Effector memory CD8-positive, alpha-beta T cell (primary cell): ENCODE data around the gene TMEM223.
A peak's percentile ranks its signal among the peaks of the same experiment; 100 is the strongest.
"Not testable (repeated sequence)": the region's sequence is repeated elsewhere in the genome, so short reads cannot be mapped to it uniquely, and the experiment has no call there.

ENCODE experiments used
- ATAC-seq: fragments of 150-1000 bp; cut with Tn5 transposase; replicated peaks from 2 replicates; pipeline ENCODE4 v1.10.0; 2021; ENCODE audit warnings: mild to moderate bottlenecking, moderate library complexity
- DNase-seq, 3 experiments: peaks; one replicate each; pipeline ENCODE4 v3.0.0; 2021
- H3K27ac Mint-ChIP-seq, 2 donors: one replicate each; pipeline ENCODE4 v1.8.0; 2022; ENCODE audit warnings: mild to moderate bottlenecking in 2 of 2, mixed read lengths in 2 of 2, moderate library complexity in 2 of 2
- H3K27me3 Mint-ChIP-seq, 2 donors: one replicate each; pipeline ENCODE4 v1.8.0; 2022; ENCODE audit warnings: mixed read lengths in 2 of 2
- H3K36me3 Mint-ChIP-seq: one replicate; pipeline ENCODE4 v1.8.0; 2022; ENCODE audit warnings: mild to moderate bottlenecking, moderate library complexity, mixed read lengths; ENCODE audit not compliant: insufficient read depth
- H3K4me1 Mint-ChIP-seq, 2 donors: one replicate each; pipeline ENCODE4 v1.8.0; 2022; ENCODE audit warnings: low read depth in 2 of 2, mixed read lengths in 2 of 2
- H3K4me3 Mint-ChIP-seq, 2 donors: one replicate each; pipeline ENCODE4 v1.8.0; 2022; ENCODE audit warnings: mild to moderate bottlenecking in 2 of 2, mixed read lengths in 2 of 2, moderate library complexity in 2 of 2
- H3K9me3 Mint-ChIP-seq, 2 donors: one replicate each; pipeline ENCODE4 v1.8.0; 2022; ENCODE audit warnings: mixed read lengths in 2 of 2

The TMEM223 gene

GRCh38 chr11:62787005-62787759, 4.6 kb downstream of the TMEM223 start, which contains the start of gene TMEM179B:
Gene TMEM179B (plus strand): TSS chr11:62787402. CDS start chr11:62787432, 30 bp downstream.
- ATAC-seq, result peak; percentile 77
- peaks cover 45% of the 10 kb centered on the region for H3K36me3 Mint-ChIP-seq
- peak within 1 kb of the TSS; percentile 95 for H3K4me3 Mint-ChIP-seq

GRCh38 chr11:62786318-62787004, 5.3 kb downstream of the TMEM223 start:
- Mint-ChIP-seq H3K36me3 (peaks cover 38% of the 10 kb centered on the region), H3K9me3 (no peaks in the 10 kb centered on the region), H3K27me3 (no peaks in the 10 kb centered on the region), H3K4me3 (peak overlapping the region; percentile 95), H3K27ac (peak overlapping the region; percentile 91 to 93), H3K4me1 (peaks cover 25 to 36% of the 10 kb centered on the region in 2 donors)
- DNase-seq (peak; percentile 79 to 83 (median 83)), ATAC-seq (peak; percentile 68)

More at GRCh38 chr11:62787005-62787759, 4.6 kb downstream of the TMEM223 start, which contains the start of gene TMEM179B:
- Mint-ChIP-seq H3K4me1 (peaks cover 28 to 39% of the 10 kb centered on the region in 2 donors), H3K27ac (peak within 1 kb of the TSS; percentile 91 to 93), H3K27me3 (no peaks in the 10 kb centered on the region), H3K9me3 (no peaks in the 10 kb centered on the region)
- peak; percentile 98 to 99 (median 98) for DNase-seq

GRCh38 chr11:62782753-62783152, 9.1 kb downstream of the TMEM223 start:
- H3K27me3 Mint-ChIP-seq, result no peaks in the 10 kb centered on the region
- H3K4me1 Mint-ChIP-seq, result peaks cover 10 to 12% of the 10 kb centered on the region in 2 donors
- DNase-seq (no peak), ATAC-seq (no peak)
- H3K9me3 Mint-ChIP-seq, result no peaks in the 10 kb centered on the region
- H3K4me3 Mint-ChIP-seq, result no peak overlapping the region
- peaks cover 21% of the 10 kb centered on the region for H3K36me3 Mint-ChIP-seq
- peak overlapping the region in 1 of 2 donors; percentile 23 for H3K27ac Mint-ChIP-seq

GRCh38 chr11:62778441-62778840, 13.4 kb downstream of the TMEM223 start:
- no peaks in the 10 kb centered on the region for H3K9me3 Mint-ChIP-seq
- H3K27me3 Mint-ChIP-seq, result no peaks in the 10 kb centered on the region
- H3K4me1 Mint-ChIP-seq, result peaks cover 4 to 18% of the 10 kb centered on the region in 2 donors
- peak overlapping the region in 1 of 2 donors; percentile 19 for H3K27ac Mint-ChIP-seq
- peaks cover 23% of the 10 kb centered on the region for H3K36me3 Mint-ChIP-seq
- DNase-seq, result no peak
- H3K4me3 Mint-ChIP-seq, result peak overlapping the region in 1 of 2 donors; percentile 1
- no peak for ATAC-seq

GRCh38 chr11:62777389-62777788, 14.4 kb downstream of the TMEM223 start:
- peak overlapping the region in 1 of 2 donors; percentile 1 for H3K4me3 Mint-ChIP-seq

GRCh38 chr11:62775646-62776045, 16.2 kb downstream of the TMEM223 start:
- no peak for ATAC-seq
- peak overlapping the region in 1 of 2 donors; percentile 35 for H3K27ac Mint-ChIP-seq

More at GRCh38 chr11:62777389-62777788, 14.4 kb downstream of the TMEM223 start:
- peak; percentile 88 for ATAC-seq
- Mint-ChIP-seq H3K36me3 (peaks cover 23% of the 10 kb centered on the region), H3K4me1 (peaks cover 5 to 18% of the 10 kb centered on the region in 2 donors), H3K27me3 (no peaks in the 10 kb centered on the region), H3K27ac (peak overlapping the region in 1 of 2 donors; percentile 19), H3K9me3 (no peaks in the 10 kb centered on the region)
- no peak for DNase-seq

GRCh38 chr11:62774407-62774806, 17.4 kb downstream of the TMEM223 start:
- Mint-ChIP-seq H3K27me3 (no peaks in the 10 kb centered on the region), H3K4me1 (peaks cover 29 to 41% of the 10 kb centered on the region in 2 donors), H3K27ac (no peak overlapping the region), H3K9me3 (no peaks in the 10 kb centered on the region), H3K36me3 (peaks cover 43% of the 10 kb centered on the region), H3K4me3 (no peak overlapping the region)
- ATAC-seq (no peak), DNase-seq (no peak)

More at GRCh38 chr11:62775646-62776045, 16.2 kb downstream of the TMEM223 start:
- H3K9me3 Mint-ChIP-seq, result no peaks in the 10 kb centered on the region
- no peak overlapping the region for H3K4me3 Mint-ChIP-seq
- peaks cover 21 to 30% of the 10 kb centered on the region in 2 donors for H3K4me1 Mint-ChIP-seq
- H3K27me3 Mint-ChIP-seq, result no peaks in the 10 kb centered on the region
- DNase-seq, result no peak
- peaks cover 32% of the 10 kb centered on the region for H3K36me3 Mint-ChIP-seq

- H3K9me3 Mint-ChIP-seq, result no peaks in the 10 kb centered on the region
- peaks cover 45% of the 10 kb centered on the region for H3K36me3 Mint-ChIP-seq
- H3K27me3 Mint-ChIP-seq, result no peaks in the 10 kb centered on the region
- H3K4me1 Mint-ChIP-seq, result peaks cover 29 to 30% of the 10 kb centered on the region in 2 donors
- H3K4me3 Mint-ChIP-seq, result peak within 1 kb of the TSS; percentile 96 to 97
- DNase-seq (peak; percentile 83 to 88 (median 86)), ATAC-seq (peak; percentile 79)
- peak within 1 kb of the TSS; percentile 95 to 98 for H3K27ac Mint-ChIP-seq
Observed at GRCh38 chr11:62771144-62772021, 20.4 kb downstream of the TMEM223 start, which contains the start of gene TAF6L. Gene TAF6L (plus strand): TSS chr11:62771396. CDS start chr11:62775784, 4,388 bp downstream.

GRCh38 chr11:62770778-62771143, 21.0 kb downstream of the TMEM223 start:
- no peak for ATAC-seq
- Mint-ChIP-seq H3K27ac (peak overlapping the region; percentile 95 to 98), H3K9me3 (no peaks in the 10 kb centered on the region), H3K4me3 (peak overlapping the region; percentile 96 to 97), H3K36me3 (peaks cover 50% of the 10 kb centered on the region), H3K27me3 (no peaks in the 10 kb centered on the region), H3K4me1 (peaks cover 29 to 30% of the 10 kb centered on the region in 2 donors)
- no peak for DNase-seq

GRCh38 chr11:62760867-62761227, 31.0 kb downstream of the TMEM223 start:
- ATAC-seq, H3K27me3 Mint-ChIP-seq, DNase-seq, H3K9me3 Mint-ChIP-seq: not testable (repeated sequence)
- H3K4me1 Mint-ChIP-seq, result peaks cover 16% of the 10 kb centered on the region in 2 donors
- H3K4me3 Mint-ChIP-seq, result peak overlapping the region; percentile 93 to 94
- peak overlapping the region; percentile 96 to 97 for H3K27ac Mint-ChIP-seq
- peaks cover 40% of the 10 kb centered on the region for H3K36me3 Mint-ChIP-seq

- peaks cover 27% of the 10 kb centered on the region for H3K36me3 Mint-ChIP-seq
- DNase-seq, result no peak
- H3K4me3 Mint-ChIP-seq, result no peak overlapping the region
- no peaks in the 10 kb centered on the region for H3K27me3 Mint-ChIP-seq
- no peak for ATAC-seq
- no peaks in the 10 kb centered on the region for H3K9me3 Mint-ChIP-seq
- no peak overlapping the region for H3K27ac Mint-ChIP-seq
- peaks cover 16 to 19% of the 10 kb centered on the region in 2 donors for H3K4me1 Mint-ChIP-seq
Observed at GRCh38 chr11:62757846-62758788, 33.7 kb downstream of the TMEM223 start.

GRCh38 chr11:62755086-62755615, 36.7 kb downstream of the TMEM223 start:
- H3K9me3 Mint-ChIP-seq, result no peaks in the 10 kb centered on the region
- H3K4me3 Mint-ChIP-seq, result peak overlapping the region in 1 of 2 donors; percentile 88
- H3K36me3 Mint-ChIP-seq, result peaks cover 9% of the 10 kb centered on the region
- no peak for ATAC-seq
- H3K4me1 Mint-ChIP-seq, result peaks cover 0 to 10% of the 10 kb centered on the region in 2 donors
- DNase-seq, result no peak
- no peaks in the 10 kb centered on the region for H3K27me3 Mint-ChIP-seq
- H3K27ac Mint-ChIP-seq, result no peak overlapping the region
